Measurements from ENCODE around the gene TRPM2.

The TRPM2 gene

DNA sequence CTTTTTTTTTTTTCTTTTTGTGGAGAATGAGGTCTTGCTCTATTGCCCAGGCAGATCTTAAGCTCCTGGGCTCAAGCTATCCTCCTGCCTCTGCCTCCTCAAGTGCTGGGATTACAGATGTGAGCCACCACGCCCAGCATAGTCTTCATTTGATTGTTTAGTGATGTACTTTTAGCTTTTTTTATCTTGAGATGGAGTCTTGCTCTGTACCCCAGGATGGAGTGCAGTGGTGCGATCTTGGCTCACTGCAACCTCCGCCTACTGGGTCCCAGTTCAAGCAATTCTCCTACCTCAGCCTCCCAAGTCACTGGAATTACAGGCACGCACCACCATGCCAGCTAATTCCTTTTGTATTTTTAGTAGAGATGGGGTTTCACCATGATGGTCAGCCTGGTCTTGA, 77.9 kb downstream of the TRPM2 start:
- DNase-seq (ENCODE audit: low read depth in 2 of 2), result no peak

DNA sequence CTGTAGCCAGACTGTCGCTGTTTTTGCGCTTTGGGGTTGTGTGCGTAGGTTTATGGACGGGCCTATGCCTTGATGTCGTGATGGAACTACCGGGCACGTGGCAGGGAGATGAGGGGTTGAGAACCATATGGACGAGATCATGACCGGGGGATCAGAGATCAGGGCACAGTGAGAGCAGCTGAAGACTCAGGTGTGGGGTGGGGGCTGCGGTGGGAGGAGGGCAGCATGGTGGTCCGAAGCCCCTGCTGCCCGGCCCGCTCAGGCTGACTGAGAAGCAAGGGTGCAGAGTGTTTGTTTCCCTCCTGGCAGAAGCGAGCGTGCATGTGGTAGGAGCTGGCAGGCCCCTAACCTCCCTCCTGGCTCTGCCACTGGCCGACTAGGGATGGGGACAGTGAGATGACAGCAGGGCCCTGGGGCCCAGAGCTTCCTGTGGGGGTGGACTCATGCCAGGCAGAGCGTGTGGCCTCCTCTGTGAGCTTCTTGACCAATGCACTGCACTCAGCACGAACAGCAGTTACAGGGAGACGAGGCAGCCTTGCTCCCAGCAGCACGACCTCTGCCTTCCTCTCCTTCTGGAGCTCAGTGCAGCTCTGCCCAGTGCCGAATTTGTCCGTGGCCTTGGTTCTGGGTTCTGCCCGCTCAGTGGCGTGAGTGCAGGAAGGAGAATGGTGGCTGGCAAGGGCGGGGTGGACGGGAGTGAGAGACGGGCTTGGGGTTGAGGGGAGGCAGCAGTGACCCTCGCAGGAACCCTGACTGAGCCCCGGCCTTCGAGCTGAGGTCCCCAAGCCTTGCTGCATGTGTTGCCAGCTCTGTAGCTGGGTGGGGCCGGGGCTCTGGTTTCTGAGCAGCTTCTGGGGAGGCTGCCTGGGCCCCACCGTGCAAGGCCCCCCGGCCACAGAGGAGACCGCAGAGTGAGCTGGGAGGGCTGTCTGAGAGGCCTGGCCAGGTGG, 79.7 kb downstream of the TRPM2 start:
- DNase-seq (ENCODE audit: low read depth in 2 of 2), result no peak

DNA sequence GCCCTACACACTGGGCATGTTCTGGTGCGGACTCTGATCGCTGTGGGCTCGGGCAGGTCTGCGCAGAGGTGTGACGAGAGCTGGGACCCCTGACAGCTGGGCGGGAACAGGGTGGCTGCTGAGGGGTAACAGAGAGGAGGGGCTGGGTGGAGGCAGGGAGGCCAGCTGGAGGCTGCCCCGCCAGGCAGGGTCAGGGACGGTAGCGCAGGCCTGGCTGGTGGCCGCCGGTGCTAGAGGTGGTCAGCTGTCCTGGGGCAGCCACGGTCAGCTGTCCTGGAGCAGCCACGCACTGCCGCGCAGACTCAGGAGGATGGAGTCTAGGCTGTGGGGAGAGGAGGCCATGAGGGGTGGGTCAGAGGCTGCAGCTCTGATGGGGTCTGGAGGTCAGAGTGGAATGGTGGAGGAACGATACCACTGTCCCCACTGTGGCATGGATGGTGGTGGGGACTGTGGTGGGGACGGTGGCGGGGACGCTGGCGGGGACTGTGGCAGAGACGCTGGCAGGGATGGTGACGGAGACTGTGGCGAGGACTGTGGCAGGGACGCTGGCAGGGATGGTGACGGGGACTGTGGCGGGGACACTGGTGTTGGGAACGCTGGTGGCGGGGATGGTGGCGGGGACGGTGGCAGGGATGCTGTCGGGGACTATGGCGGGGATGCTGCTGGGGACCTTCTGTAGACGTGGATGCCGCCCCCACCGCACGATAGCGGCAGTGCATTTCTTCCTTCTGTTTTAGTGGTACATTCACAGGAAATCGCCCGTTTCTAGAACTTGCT, 80.6 kb downstream of the TRPM2 start:
- DNase-seq (ENCODE audit: low read depth in 2 of 2), result no peak

DNA sequence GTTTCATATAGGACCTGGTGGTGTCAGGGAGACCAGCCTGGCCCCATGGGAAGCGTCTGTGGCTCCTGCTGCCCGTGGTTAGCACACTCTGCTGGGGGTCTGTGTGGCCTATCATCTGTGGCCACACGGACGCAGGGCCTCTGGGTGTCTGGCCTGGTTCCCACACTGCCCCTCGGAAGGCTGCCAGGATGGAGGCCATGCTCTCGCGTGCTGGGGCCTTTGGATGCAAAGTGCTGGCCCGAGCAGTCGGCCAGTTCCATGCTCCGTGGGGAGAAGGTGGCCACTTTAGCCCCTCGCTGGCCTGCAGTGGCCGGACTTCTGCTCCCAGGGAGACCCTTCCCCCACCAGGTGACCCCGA, 81.1 kb downstream of the TRPM2 start:
- DNase-seq (ENCODE audit: low read depth in 2 of 2), result no peak

DNA sequence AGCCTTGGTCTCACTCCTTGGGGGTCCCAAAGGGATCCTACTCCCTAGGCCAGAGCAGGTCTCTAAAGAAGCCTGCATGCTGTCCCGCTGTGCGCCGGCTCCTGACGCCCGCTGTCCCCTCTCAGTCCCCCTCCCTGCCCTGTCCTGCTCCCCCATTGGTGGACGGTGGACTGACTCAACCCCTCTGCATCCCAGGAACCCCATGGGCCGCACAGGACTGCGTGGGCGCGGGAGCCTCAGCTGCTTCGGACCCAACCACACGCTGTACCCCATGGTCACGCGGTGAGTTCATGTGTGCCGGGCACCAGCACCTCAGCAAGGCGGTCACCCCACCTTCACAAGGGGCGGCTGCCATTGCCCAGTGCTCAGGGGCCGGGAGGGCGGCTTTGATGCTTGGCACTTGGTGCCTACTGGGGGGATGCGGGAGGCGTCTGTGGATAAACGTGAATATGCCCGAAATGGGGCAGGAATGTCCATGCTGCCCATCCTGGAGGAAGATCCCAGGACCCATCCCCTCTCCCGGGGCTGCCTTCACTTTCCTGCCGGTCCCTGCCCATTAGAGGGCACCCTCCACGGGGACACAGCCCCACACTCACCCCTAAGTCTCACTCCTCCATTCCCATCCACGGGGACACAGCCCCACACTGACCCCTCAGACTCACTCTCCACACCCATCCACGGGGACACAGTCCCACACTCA, 81.7 kb downstream of the TRPM2 start:
- DNase-seq (ENCODE audit: low read depth in 2 of 2), result no peak

DNA sequence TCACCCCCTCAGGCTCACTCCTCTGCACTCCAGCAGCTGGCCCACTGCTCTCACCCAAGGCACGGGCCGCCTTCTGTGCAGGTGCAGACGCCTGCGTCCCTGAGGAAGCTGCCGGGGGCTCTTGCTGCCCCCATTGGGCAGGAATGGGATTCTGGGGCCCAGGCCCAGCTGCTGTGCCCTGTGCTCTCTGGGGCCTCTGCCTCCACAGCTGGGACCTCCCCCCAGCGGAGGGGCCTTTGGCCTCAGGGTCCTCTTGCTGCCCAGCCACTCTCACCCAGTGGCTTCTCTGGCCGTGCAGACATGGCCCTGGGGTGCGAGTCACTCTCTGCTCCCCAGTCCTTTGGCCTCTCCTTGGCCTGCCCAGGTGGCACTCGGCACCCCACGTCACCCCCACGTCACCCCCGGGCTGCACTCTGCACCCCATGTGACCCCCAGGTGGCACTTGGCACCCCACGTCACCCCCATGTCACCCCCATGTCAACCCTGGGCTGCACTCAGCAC, 82.7 kb downstream of the TRPM2 start:
- no peak for DNase-seq (ENCODE audit: low read depth in 2 of 2)

DNA sequence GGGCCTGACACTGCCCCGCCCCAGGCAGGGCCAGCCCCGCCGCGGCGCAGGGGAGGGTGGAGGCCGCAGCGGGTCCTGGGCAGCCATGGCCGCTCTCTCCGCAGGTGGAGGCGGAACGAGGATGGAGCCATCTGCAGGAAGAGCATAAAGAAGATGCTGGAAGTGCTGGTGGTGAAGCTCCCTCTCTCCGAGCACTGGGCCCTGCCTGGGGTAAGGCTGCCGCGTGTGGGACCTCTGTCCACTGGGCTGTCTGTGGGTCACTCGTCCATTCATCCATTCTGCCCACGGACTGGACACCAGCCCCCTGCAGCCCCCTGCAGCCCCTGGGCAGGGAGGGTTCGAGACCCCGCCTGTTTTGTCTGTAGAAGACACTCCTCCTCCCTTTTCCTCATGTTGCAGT, 83.5 kb downstream of the TRPM2 start:
- no peak for DNase-seq (ENCODE audit: low read depth in 2 of 2)

DNA sequence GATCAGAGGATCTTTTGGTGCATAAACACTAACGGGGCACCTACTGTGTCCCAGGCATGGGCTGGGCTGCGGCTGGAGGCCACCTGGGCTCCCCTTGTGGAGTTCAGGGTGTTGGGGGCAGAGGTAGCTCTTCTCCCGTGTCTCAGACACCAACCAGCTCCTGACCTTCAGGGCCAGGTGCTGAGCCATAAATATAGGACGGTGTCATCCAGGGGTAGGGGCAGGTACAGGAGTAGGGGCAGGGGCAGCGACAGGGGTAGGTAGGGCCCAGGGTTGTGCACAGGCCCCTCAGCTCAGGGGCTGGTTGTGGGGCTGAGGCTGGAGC, 83.9 kb downstream of the TRPM2 start:
- no peak for DNase-seq (ENCODE audit: low read depth in 2 of 2)

DNA sequence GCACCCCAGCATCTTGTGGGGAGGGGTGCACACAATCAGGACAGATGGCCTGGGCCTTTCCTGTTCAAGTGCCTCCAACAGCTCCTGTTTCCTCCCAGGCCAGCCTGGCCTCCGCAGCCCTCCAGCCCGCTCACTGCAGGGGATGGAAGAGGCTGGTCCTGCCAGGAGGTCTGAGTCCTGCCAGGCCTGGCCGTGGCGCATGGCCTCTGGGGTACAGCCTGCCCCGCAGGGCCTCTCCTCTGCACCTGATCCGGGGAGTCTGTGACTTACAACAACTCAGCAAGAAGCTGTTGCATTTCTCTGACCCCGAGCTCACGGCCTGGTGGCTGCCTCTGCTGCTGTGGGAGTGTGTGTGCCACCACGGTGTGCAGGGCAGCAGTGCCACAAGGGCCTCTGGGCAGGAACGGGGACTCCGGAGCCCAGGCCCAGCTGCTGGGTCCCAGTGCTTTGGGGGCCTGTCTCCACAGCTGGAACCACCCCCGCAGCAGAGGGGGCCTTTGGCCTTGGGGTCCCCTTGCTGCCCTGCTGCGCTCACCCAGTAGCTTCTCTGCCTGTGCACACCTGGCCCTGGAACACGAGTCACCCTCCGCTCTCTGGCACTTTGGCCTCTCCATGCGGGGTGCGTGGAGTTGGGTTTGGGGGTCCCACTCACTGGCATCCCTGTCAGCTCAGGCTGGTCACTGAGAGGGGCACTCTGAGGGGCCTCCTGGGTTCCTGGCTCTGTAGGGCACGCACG, 84.4 kb downstream of the TRPM2 start:
- no peak for DNase-seq (ENCODE audit: low read depth in 2 of 2)

DNA sequence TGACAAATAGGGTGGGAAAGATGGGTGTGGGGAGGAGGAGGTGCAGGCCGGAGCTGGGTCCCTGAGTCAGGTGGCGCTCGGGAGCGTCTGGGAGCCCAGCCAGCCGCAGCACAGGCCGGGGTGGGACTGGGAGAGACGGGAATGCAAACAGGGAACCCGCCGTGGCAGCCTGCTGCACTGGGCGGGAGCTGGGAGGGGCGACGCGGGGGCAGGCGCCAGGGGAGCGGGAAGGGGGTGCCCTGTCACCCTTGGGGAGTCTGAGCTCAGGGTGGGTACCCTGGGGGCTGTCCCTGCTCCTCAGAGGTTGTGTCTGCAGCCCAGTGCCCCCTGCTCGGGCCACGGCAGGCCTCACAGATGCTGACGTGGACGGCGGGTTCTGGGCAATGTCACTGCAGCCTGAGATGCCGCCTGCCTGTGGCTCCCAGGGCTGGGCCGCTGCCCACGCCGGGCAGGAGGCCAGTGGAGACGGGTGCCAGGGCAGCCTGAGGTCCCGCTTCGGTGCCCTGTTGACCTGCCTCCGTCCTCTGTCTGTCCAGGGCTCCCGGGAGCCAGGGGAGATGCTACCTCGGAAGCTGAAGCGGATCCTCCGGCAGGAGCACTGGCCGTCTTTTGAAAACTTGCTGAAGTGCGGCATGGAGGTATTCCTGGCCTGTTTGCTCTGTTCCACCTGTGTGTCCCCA, 85.2 kb downstream of the TRPM2 start:
- DNase-seq (ENCODE audit: low read depth in 2 of 2), result no peak

DNA sequence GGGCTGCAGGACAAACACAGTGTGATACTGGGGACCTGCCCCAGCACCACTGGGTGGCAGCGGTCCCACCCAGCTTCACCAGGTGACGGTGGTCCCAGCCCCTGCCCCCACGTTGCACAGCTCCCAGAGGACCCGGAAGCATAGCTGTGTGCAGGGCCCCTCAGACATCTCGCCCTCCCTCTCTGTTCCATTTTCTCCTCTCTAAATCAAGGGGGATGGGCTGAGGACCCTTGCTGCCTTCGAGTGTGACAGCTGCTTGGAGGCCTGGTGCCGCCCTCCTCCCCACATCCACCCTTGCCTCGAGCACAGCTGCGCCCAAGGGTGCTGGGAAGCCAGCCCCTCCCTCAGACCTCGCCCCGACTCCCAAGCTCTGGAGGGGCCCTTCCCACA, 85.8 kb downstream of the TRPM2 start:
- DNase-seq (ENCODE audit: low read depth in 2 of 2), result no peak

DNA sequence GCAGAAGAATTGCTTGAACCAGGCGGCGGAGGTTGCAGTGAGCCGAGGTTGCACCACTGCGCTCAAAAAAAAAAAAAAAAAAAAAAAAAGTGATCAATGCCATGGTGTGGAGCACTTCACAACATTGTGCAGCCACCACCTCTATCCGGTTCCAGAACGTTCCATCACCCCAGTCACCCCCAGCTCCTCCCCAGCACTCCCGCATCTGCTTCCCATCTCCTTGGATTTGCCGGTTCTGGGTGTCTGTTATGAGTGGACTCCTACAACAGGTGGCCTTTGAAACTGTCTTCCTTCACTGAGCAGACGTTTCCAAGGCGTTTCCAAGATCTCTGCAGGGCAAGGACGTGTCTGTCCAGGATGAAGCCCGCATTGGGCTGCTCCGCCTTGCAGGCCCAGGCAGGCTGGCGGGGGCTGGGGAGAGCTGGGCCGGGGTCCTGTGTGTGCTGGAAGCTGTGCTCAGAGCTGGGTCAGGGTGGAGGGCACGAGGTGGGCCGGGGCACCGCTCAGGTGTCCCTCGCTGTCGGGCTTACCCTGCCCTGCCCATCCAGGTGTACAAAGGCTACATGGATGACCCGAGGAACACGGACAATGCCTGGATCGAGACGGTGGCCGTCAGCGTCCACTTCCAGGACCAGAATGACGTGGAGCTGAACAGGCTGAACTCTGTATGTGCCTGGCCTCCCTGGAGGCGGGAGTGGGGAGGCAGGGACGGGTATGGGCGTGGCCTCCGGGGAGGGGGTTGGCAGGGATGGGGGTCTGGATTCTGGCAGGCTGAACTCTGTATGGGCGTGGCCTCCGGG, 87.0 kb downstream of the TRPM2 start:
- no peak for DNase-seq (ENCODE audit: low read depth in 2 of 2)

DNA sequence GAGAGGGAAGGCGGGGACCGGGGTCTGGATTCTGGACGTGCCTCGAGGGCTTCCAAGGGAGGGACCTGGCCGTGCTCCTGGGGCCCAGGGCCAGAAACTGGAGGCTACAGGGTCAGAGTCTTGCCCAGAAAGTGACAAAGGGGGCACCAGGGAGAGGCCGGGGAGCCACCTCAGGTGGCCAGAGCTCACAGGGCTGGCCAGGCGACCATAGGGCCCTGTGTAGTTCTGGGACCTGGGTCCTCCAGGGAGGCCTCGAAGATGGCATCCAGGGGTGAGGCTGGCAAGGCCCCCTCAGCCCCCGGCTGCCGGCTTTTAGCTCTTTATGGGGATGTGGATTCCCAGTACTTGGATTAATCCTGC, 87.6 kb downstream of the TRPM2 start:
- DNase-seq (ENCODE audit: low read depth in 2 of 2), result no peak

DNA sequence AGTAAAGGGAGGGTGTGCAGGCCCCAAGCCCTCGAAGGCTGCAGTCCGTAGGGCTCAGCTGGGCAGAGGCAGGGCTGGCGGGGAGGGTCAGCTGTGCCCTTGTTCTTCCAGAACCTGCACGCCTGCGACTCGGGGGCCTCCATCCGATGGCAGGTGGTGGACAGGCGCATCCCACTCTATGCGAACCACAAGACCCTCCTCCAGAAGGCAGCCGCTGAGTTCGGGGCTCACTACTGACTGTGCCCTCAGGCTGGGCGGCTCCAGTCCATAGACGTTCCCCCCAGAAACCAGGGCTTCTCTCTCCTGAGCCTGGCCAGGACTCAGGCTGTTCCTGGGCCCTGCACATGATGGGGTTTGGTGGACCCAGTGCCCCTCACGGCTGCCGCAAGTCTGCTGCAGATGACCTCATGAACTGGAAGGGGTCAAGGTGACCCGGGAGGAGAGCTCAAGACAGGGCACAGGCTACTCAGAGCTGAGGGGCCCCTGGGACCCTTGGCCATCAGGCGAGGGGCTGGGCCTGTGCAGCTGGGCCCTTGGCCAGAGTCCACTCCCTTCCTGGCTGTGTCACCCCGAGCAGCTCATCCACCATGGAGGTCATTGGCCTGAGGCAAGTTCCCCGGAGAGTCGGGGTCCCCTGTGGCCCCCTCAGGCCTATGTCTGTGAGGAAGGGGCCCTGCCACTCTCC, 88.3 kb downstream of the TRPM2 start:
- DNase-seq (ENCODE audit: low read depth in 2 of 2), result no peak

DNA sequence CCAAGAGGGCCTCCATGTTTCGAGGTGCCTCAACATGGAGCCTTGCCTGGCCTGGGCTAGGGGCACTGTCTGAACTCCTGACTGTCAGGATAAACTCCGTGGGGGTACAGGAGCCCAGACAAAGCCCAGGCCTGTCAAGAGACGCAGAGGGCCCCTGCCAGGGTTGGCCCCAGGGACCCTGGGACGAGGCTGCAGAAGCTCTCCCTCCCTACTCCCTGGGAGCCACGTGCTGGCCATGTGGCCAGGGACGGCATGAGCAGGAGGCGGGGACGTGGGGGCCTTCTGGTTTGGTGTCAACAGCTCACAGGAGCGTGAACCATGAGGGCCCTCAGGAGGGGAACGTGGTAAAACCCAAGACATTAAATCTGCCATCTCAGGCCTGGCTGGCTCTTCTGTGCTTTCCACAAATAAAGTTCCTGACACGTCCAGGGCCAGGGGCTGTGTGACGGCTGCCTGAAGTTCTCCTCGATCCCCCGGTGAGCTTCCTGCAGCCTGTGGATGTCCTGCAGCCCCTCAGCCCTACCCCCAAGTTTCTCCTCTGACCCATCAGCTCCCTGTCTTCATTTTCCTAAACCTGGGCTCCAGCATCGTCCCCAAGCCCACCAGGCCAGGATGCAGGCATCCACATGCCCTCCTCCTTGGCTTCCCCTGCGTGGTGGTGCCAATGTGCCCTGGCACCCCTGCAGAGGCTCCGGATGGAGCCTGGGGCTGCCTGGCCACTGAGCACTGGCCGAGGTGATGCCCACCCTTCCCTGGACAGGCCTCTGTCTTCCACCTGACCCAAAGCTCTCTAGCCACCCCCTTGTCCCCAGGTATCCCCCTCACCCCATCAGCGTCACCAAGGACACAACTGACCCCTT, 89.1 kb downstream of the TRPM2 start:
- no peak for DNase-seq (ENCODE audit: low read depth in 2 of 2)

DNA sequence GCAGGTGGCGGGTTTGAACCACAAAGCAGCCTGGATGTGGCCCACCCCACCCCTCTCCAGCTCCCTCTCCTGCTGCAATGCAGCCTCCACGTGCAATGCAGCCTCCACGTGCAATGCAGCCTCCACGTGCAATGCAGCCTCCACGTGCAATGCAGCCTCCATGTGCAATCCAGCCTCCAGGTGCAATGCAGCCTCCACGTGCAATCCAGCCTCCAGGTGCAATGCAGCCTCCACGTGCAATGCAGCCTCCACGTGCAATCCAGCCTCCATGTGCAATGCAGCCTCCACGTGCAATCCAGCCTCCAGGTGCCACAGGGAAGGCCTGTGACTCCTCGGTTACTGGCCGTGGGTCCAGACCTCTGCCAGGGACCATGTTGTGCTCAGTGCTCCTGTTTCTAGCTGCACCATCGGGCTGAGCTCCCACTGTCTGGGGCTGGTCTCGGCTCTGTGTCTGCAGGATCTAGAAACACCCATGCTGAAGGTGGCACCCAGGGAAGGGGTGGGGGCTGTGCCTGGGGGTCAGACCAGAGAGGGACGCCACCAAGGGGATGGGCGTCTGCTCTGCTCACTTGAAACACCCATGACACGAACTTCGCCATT, 90.0 kb downstream of the TRPM2 start:
- no peak for DNase-seq (ENCODE audit: low read depth in 2 of 2)

DNA sequence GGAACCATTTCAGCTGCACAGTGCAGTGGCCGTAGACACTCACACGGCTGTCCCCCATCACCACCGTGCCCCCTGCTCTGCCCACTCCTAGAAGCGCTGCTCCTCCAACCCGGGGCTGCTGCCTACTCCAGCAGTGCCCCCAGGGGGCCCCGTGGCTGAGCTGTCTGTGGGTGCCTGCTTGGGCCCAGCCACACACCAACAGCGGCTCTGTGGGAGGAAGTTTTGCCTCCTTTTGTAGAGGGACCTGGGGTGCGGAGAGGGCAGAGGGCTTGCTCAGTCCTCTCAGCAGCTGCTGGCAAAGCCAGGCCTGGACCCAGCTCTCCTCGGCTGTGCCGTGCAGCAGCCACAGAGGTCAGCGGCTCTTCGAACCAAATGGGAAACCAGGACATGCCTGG, 90.5 kb downstream of the TRPM2 start:
- DNase-seq (ENCODE audit: low read depth in 2 of 2), result no peak

DNA sequence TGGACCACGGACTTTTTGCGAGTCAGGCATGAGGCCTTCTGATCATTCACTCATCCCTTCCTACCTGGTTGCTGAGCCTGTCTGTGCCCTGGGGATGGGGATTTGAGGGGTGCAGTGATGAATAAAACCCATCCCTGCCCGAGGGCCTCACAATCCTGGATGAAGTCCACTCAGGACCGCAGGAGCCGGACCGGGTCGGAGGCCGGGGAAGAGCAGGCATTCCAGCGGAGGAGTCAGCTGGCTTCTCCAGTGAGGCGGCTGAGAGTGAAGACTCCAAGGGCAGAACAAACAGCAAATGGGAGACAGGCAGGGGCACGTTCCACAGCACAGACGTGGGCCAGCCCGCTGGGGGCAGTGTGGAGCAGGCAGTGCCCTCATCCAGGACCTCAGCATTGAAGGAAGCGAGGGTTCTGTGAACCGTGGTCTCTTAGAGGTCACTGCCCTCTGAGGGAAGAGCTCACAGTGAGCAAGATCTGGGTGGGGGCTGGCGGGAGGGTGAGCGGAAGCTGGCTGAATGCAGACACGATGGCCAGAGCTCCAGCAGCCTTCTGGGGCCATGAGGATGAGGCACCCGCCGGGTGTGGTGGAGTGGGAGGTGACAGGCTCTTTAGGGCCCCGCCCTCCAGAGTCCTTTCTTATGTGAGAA, 91.0 kb downstream of the TRPM2 start:
- DNase-seq (ENCODE audit: low read depth in 2 of 2), result no peak

Data from stimulated activated CD8-positive, alpha-beta memory T cell treated with anti-CD3 and anti-CD28 coated beads, Interleukin-7, amount 100 ng/mL, for 4 hours (primary cell).